ENCODE measurements around the gene SLC39A7.

SLC39A7 gene

DNA sequence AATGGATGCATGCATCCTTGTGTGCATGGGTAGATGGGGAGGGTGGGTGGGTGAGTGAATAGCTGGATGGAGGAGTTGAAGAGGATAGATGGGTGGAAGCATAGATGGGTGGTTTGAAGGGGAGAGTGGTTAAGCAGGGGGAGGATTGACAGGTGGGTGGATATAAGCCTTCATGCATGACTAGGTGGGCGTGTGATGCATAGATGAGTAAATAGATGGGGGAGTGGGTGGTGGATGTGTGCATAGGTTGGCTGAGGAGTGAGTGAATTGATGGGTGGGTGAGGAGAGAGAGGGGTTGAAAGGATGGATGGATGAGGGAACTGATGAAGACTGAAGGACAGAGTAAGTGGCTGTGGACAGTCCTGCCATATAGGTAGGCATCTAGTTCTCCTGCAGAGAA, 12.9 kb upstream of the SLC39A7 start:
- Mint-ChIP-seq H3K4me1 (peaks cover 21% of the 10 kb centered on the region), H3K36me3 (ENCODE audit: insufficient read depth) (peaks cover 5% of the 10 kb centered on the region), H3K27me3 (peaks cover 73% of the 10 kb centered on the region), H3K27ac (ENCODE audit: low read depth) (no peak overlapping the region), H3K4me3 (no peak overlapping the region), H3K9me3 (peaks cover 10% of the 10 kb centered on the region)
- ATAC-seq (replicated peaks; ENCODE audit: extremely low read depth, poor library complexity, severe bottlenecking) (no peak), DNase-seq (ENCODE audit: low spot score in 2 of 2) (no peak)

DNA sequence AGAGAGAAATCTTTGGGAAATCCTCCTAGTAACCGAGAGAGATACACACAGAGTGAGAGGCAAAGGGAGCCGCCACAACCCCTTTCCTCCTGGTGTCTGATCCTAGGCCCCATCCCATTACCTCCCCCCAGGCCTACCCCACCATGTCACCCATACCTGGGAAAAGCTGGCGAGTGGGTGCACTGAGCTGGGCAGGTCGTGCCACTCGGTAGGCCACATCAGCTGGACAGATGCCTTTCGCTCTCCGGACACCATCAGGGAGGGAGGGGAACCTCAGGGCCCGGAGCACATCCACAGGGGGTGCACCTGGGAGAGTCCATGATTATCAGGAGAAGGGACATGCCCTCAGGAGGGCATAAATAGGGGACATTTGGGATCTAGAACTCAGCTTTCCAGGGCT, 11.5 kb upstream of the SLC39A7 start:
- DNase-seq (ENCODE audit: low spot score in 2 of 2) (no peak), ATAC-seq (replicated peaks; ENCODE audit: extremely low read depth, poor library complexity, severe bottlenecking) (no peak)
- peaks cover 11% of the 10 kb centered on the region for H3K4me1 Mint-ChIP-seq
- H3K36me3 Mint-ChIP-seq (ENCODE audit: insufficient read depth), result peaks cover 7% of the 10 kb centered on the region
- no peak overlapping the region for H3K27ac Mint-ChIP-seq (ENCODE audit: low read depth)
- H3K27me3 Mint-ChIP-seq, result peaks cover 73% of the 10 kb centered on the region
- H3K4me3 Mint-ChIP-seq, result no peak overlapping the region
- no peaks in the 10 kb centered on the region for H3K9me3 Mint-ChIP-seq

DNA sequence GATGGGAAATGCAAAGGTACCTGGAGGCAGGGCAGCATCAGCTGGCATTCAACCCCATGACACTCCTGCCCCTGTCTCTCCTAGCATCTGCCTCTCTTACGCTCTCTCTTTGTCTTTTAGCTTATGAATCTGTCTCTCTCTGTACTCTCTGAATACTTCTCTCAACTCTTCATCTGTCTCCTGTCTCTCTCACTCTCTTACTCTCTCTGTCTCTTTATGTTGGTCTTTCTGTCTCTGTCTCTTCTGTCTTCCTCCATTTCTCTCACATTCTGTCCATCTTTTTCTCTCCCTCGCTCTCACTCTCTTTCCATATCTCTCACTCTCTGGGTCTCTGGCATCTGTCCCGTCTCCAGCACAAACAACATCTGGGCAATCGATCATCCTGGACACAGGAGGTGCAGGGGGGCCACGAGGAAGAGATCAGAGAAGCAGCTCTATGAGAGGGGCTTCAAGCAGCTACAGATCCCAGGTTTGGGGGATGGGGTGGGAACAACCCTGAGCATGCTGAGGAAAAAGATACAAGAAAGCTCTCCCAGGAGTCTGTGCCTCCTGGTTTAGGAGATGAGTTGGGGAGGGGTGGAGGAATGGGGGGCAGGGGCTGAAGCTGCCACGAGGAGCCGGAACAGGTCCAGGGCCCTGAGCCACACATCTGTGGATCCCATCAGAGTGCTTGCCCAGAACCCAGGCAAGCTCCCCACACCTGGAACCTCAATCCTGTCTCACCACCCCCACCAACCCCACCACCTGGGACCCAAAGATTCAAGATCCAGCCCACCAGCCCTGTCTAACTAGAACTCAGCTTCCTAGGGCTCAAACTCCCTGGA, 10.8 kb upstream of the SLC39A7 start:
- no peak overlapping the region for H3K27ac Mint-ChIP-seq (ENCODE audit: low read depth)
- DNase-seq (ENCODE audit: low spot score in 2 of 2) (no peak), ATAC-seq (replicated peaks; ENCODE audit: extremely low read depth, poor library complexity, severe bottlenecking) (no peak)
- H3K4me3 Mint-ChIP-seq, result no peak overlapping the region
- H3K27me3 Mint-ChIP-seq, result peaks cover 68% of the 10 kb centered on the region
- H3K36me3 Mint-ChIP-seq (ENCODE audit: insufficient read depth), result peaks cover 11% of the 10 kb centered on the region
- H3K4me1 Mint-ChIP-seq, result peaks cover 7% of the 10 kb centered on the region
- no peaks in the 10 kb centered on the region for H3K9me3 Mint-ChIP-seq

DNA sequence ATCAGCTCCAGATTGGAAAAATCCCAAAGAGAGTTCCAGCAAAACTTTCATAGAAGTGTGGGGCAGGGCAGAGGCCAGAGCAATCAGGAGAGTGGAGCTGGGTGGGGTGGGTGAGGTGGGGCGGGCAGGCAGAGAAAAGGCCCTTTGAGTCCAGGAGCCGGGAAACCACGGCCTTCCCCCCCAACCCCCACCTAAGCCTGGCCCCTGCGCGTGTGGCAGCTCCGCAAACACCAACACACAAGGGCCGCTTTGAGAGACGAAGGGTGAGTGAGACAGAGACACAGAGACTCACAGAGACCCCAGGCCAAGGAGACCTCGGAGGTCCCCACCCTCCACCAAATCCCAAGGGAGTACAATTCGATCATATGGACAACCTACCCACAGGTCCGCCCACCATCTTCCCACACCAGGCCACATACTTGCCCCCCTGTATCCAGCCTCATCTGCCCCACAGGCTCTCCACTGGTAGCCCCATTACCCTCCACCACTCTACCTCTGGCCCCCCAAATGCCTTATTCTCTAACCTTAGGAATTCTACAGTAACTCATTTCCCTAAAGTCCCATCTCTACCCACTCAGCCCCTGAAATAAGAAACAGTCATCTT, 10.1 kb upstream of the SLC39A7 start:
- Mint-ChIP-seq H3K27ac (ENCODE audit: low read depth) (no peak overlapping the region), H3K27me3 (peaks cover 63% of the 10 kb centered on the region), H3K36me3 (ENCODE audit: insufficient read depth) (peaks cover 14% of the 10 kb centered on the region), H3K9me3 (no peaks in the 10 kb centered on the region), H3K4me1 (peaks cover 6% of the 10 kb centered on the region), H3K4me3 (no peak overlapping the region)
- no peak for DNase-seq (ENCODE audit: low spot score in 2 of 2)
- no peak for ATAC-seq (replicated peaks; ENCODE audit: extremely low read depth, poor library complexity, severe bottlenecking)

DNA sequence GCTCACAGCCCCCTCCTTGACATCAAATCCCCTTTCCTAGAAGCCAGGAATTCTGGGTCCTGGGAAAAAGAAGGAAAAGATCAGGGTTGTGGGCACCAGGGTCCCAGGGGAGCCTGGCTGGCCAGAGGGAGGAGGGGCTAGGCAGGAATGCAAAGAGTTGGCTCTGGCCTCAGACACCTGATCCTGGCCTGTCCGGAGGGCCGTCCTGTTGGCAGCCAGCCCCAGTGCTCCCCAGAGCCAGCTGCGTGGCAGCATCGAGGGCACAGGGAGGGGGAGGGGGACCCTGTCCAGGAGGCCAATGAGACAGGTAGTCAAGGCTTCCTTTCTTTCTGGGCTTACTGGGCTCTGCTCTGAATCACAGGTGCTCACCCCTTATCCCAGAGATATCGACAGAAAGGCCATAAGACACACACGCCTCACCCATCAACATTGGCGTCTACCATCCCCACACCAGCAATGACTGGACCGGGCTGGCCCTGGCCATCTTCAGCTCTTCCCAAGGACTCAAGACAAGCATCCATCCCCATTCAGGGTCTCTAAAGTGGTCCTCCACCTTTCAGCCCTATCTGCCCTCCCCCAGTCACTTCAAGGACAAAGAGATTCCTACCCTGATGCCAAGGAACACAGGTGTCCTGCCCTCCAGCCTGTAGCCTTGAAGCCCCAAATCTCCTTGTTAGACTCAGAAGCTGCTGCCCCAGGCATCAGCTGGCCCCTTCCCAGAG, 9.1 kb upstream of the SLC39A7 start:
- Mint-ChIP-seq H3K9me3 (no peaks in the 10 kb centered on the region), H3K36me3 (ENCODE audit: insufficient read depth) (peaks cover 20% of the 10 kb centered on the region), H3K4me1 (peaks cover 6% of the 10 kb centered on the region), H3K27ac (ENCODE audit: low read depth) (no peak overlapping the region), H3K4me3 (no peak overlapping the region), H3K27me3 (peaks cover 55% of the 10 kb centered on the region)
- DNase-seq (ENCODE audit: low spot score in 2 of 2) (no peak), ATAC-seq (replicated peaks; ENCODE audit: extremely low read depth, poor library complexity, severe bottlenecking) (no peak)

DNA sequence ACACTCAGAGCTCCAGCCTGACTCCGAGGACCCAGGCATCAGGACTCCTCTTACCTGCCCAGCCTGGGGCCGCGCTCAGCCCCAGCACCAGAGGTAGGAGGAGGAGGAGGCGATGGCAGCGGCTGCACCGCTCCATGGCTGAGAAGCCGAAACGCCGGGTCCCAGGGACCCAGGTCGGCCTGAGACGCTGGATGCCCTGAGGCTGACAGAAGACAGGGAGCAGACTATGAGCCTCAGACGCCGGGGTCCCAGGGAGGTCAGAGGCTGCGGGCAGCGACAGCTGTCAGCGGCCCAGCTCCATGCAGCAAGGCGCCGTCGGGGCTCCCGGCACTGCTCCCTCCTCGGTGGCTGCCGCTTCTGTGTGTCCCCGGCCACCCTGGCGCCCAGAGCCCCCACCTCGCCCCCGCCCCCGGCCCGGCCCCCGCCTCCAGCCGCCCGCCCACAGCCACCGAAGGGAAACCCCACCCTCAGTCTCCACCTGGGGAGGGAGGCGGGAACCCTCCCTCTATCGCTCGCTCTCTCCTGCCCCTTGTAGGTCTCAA, 8.5 kb upstream of the SLC39A7 start, which contains the start of gene COL11A2:
Gene COL11A2, minus strand, starts transcription at position 363 of the 542 bp plus-strand sequence. Its CDS starts 227 bp downstream, at position 136.
- Mint-ChIP-seq H3K27me3 (peaks cover 48% of the 10 kb centered on the region), H3K36me3 (ENCODE audit: insufficient read depth) (peaks cover 23% of the 10 kb centered on the region), H3K4me1 (peaks cover 7% of the 10 kb centered on the region), H3K9me3 (no peaks in the 10 kb centered on the region), H3K27ac (ENCODE audit: low read depth) (no peak within 1 kb of the TSS), H3K4me3 (peak within 1 kb of the TSS; percentile 64)
- ATAC-seq (replicated peaks; ENCODE audit: extremely low read depth, poor library complexity, severe bottlenecking), result no peak
- DNase-seq (ENCODE audit: low spot score in 2 of 2), result no peak

DNA sequence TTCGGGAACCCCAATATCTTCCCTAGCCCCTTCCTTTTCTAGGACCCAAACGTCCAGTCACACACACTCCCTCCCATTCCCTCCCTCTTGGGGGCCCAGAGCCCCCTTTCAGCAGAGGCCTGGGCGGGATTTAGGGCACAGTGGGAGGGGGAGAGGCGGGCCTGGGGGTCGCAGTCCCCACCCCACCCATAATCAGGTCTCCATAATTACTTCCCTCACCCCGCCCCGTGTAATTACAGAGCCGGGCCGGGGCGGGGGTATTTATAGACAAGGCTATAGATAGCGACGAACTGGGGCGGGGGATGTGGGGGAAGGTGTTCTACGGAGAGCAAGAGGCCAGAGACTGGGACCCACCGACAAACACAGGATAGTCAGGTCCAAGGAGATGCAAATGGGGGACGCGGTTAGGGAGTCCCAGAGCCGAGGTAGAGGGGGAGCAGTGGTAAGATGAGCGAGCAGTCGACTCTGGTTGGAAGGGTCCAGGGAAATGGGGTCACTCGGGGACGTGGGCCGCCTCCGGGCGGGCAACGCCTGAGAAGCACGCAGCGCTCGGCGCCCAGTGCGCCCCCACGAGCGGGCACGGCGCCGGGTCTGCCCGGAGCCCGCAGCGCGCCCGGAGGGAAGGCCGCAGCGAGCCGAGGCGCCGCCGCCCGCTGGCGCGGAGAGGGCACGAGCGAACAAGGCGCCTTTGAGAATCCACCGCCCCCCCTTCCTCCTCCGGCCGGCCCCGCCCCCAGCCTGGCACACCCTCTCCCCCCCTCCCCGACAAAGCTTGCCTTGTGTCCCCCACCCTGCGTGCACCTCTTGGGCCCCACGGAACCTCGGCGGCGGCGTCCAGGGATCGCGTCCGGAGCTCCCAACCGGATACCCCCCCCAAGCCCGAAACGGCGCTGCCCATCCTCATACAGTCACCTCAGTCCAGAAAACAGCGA, 7.7 kb upstream of the SLC39A7 start:
- ATAC-seq (replicated peaks; ENCODE audit: extremely low read depth, poor library complexity, severe bottlenecking) (no peak), DNase-seq (ENCODE audit: low spot score in 2 of 2) (no peak)
- Mint-ChIP-seq H3K4me1 (peaks cover 15% of the 10 kb centered on the region), H3K4me3 (peak overlapping the region; percentile 64), H3K27ac (ENCODE audit: low read depth) (no peak overlapping the region), H3K27me3 (peaks cover 41% of the 10 kb centered on the region), H3K9me3 (no peaks in the 10 kb centered on the region), H3K36me3 (ENCODE audit: insufficient read depth) (peaks cover 28% of the 10 kb centered on the region)

DNA sequence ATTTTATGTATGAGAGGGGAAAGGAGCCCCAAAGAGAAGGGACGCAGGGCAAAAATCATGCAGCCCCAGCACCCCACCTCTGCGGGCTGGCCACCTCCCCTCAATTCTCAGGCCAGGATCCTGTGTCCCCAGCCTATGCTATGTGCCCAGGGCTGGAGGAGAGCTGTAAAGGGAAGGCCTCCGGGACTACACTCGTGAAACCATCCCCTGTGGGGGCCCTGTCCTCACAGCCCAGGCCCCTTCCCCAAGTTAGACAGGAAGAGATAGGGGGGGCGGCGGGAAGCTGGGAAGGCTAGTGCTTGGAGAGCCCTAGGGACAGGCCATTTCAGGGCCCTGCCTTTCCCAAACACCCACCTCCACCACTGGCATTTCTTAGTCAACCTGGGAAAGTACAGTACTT, 7.0 kb upstream of the SLC39A7 start:
- peaks cover 28% of the 10 kb centered on the region for H3K36me3 Mint-ChIP-seq (ENCODE audit: insufficient read depth)
- H3K4me3 Mint-ChIP-seq, result no peak overlapping the region
- peaks cover 22% of the 10 kb centered on the region for H3K4me1 Mint-ChIP-seq
- H3K27me3 Mint-ChIP-seq, result peaks cover 34% of the 10 kb centered on the region
- DNase-seq (ENCODE audit: low spot score in 2 of 2), result no peak
- H3K9me3 Mint-ChIP-seq, result no peaks in the 10 kb centered on the region
- ATAC-seq (replicated peaks; ENCODE audit: extremely low read depth, poor library complexity, severe bottlenecking), result no peak
- no peak overlapping the region for H3K27ac Mint-ChIP-seq (ENCODE audit: low read depth)

DNA sequence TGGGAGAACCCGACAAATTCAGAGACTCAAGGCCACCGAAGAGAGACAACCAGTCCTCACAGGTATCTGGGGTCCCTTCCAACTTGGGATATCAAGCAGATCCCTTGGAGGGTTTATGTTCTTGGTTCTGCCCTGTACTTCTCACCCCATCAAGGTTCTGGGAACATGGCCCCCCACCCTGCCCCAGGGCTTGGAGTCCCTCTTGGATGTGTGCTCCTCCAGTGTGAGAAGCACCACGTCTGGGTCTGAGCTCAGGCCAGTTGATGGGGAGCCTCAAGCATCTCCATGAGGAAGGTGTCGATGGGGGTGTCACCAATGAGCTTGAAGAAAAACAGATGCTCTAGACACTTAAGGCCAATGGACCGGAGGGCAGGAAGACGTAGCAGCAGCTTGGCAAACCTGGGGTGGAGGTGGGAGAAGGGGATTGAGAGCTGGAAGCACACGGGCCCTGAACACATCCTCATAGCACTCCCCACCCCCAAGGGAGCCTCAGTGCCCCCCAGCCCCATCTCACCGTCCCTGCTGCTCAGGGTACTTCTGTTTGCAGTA, 6.2 kb upstream of the SLC39A7 start:
- Mint-ChIP-seq H3K36me3 (ENCODE audit: insufficient read depth) (peaks cover 28% of the 10 kb centered on the region), H3K27me3 (peaks cover 27% of the 10 kb centered on the region), H3K27ac (ENCODE audit: low read depth) (no peak overlapping the region), H3K4me3 (no peak overlapping the region), H3K9me3 (no peaks in the 10 kb centered on the region), H3K4me1 (peaks cover 30% of the 10 kb centered on the region)
- no peak for ATAC-seq (replicated peaks; ENCODE audit: extremely low read depth, poor library complexity, severe bottlenecking)
- DNase-seq (ENCODE audit: low spot score in 2 of 2), result no peak

DNA sequence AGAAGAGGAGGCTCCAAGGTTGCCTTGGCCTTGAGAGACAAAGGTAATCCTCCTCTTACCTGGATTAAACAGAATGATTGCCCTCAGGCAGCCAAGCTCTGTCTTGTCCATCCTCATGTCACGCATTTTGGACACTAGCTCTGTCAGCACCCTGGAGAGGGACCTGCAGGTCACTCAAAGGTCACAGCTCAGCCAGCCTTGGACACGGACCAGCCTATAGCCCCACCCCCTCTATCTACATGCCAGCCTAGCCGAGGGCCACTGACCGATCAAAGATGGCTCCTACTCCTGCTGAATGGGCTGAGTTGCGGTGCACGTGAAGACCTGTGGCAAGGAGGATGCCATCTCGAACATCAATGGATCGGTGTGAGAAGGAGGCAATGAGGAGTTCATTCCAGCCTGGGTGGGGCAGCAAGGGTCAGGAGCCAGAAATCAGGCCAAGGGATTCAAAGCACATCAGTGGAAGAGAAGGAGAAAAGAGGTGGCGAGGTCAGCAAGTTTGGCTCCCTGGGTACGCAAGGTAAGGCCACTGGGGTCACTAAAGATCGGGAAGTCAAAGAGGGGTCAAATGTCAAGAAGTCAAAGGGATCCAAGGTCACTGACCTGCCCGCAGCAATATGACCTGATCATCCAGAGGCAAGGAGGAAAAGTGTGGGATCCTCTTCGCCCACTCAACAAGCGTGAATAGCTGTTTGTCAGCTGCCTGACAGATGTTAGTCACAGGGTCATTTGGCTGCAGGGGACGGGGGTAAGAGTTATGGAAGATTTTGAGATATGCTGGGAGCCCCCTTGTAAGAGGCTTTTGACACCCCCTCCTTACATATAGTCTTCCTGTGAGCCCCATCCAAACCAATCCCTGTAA, 5.1 kb upstream of the SLC39A7 start:
- peaks cover 16% of the 10 kb centered on the region for H3K27me3 Mint-ChIP-seq
- no peak for DNase-seq (ENCODE audit: low spot score in 2 of 2)
- no peak overlapping the region for H3K4me3 Mint-ChIP-seq
- H3K36me3 Mint-ChIP-seq (ENCODE audit: insufficient read depth), result peaks cover 35% of the 10 kb centered on the region
- no peak overlapping the region for H3K27ac Mint-ChIP-seq (ENCODE audit: low read depth)
- ATAC-seq (replicated peaks; ENCODE audit: extremely low read depth, poor library complexity, severe bottlenecking), result no peak
- H3K9me3 Mint-ChIP-seq, result no peaks in the 10 kb centered on the region
- H3K4me1 Mint-ChIP-seq, result peaks cover 34% of the 10 kb centered on the region

DNA sequence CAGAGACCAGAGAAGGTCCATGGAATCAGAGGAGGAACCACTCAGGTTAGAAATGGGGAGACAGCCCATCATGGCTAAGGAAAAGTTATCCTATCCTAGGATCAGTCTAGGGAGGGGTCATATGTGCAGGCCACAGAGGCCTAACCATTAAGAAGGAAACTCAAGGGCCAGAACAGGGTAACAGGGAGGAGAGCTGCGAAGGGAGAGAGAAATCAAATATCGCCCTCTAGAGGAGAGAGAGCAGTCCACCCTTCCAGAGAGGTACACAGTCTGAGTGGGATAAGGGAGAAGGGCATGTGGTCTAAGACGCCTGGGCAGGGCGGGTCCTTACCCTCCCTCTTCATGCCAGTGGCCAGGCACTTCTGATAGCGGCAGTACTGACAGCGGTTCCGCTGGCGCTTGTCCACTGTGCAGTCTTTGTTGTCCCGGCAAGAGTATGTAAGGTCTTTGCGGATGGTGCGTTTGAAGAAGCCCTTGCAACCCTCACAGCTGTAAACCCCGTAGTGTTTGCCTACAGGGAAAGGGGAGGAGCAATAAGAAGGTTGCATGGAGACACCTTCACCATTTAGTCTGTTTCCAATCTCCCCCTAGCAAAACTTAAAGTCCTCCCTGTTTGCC, 3.1 kb upstream of the SLC39A7 start:
- no peaks in the 10 kb centered on the region for H3K9me3 Mint-ChIP-seq
- peak overlapping the region; percentile 41 for H3K27ac Mint-ChIP-seq (ENCODE audit: low read depth)
- peaks cover 52% of the 10 kb centered on the region for H3K4me1 Mint-ChIP-seq
- no peak for DNase-seq (ENCODE audit: low spot score in 2 of 2)
- H3K4me3 Mint-ChIP-seq, result peak overlapping the region; percentile 4
- H3K36me3 Mint-ChIP-seq (ENCODE audit: insufficient read depth), result peaks cover 37% of the 10 kb centered on the region
- H3K27me3 Mint-ChIP-seq, result no peaks in the 10 kb centered on the region
- ATAC-seq (replicated peaks; ENCODE audit: extremely low read depth, poor library complexity, severe bottlenecking), result no peak
